GM12874 (cell line): ENCODE results near the gene AKAP13.

Source experiments
- CTCF ChIP-seq: IDR thresholded peaks from 2 replicates; pipeline ENCODE4 v1.5.1; 2011; ENCODE audit warnings: low read depth, mild to moderate bottlenecking, control low read depth, low read length, moderate library complexity; ENCODE audit not compliant: insufficient read depth

AKAP13 gene

GRCh38 chr15:85427286-85428028 lies 47.1 kb downstream of the AKAP13 start:
- TF ChIP-seq CTCF, result no peak

- TF ChIP-seq CTCF, result no peak
These were observed 49.1 kb downstream of the AKAP13 start for GRCh38 chr15:85429522-85429921.

- no peak for TF ChIP-seq CTCF
These were observed 50.2 kb downstream of the AKAP13 start for GRCh38 chr15:85430406-85431204.

GRCh38 chr15:85439996-85440395 lies 59.6 kb downstream of the AKAP13 start:
- no peak for TF ChIP-seq CTCF

- no peak for TF ChIP-seq CTCF
These were observed 60.0 kb downstream of the AKAP13 start for GRCh38 chr15:85440451-85440850.

GRCh38 chr15:85443046-85443445 lies 62.6 kb downstream of the AKAP13 start:
- TF ChIP-seq CTCF, result no peak

GRCh38 chr15:85443593-85444087 lies 63.2 kb downstream of the AKAP13 start:
- no peak for TF ChIP-seq CTCF
